SK-N-MC (cell line): ENCODE data around the gene RASSF7.
"Not testable (repeated sequence)": the region's sequence is repeated elsewhere in the genome, so short reads cannot be mapped to it uniquely, and the experiment has no call there.

Source experiments
- DNase-seq: peaks from one replicate; pipeline ENCODE4 v3.0.0-alpha.2; 2011; ENCODE audit warnings: low read depth, low spot score
- H3K27ac ChIP-seq: fragments of 200-600 bp; sonication (generic); 2 replicates; pipeline ENCODE4 v1.5.1; 2016; ENCODE audit warnings: mixed run types
- H3K36me3 ChIP-seq: fragments of 200-600 bp; sonication (generic); 2 replicates; pipeline ENCODE4 v1.6.1; 2017; ENCODE audit warnings: antibody characterized with exemption, low read length, mixed read lengths; ENCODE audit not compliant: insufficient read depth
- H3K4me3 ChIP-seq: fragments of 200-600 bp; sonication (generic); 2 replicates; pipeline ENCODE4 v1.5.1; 2016
- H3K9ac ChIP-seq: fragments of 200-600 bp; sonication (generic); 2 replicates; pipeline ENCODE4 v1.8.0; 2017; ENCODE audit warnings: mixed run types, mixed read lengths; ENCODE audit not compliant: insufficient read length
- H3K9me3 ChIP-seq: fragments of 200-600 bp; sonication (generic); 2 replicates; pipeline ENCODE4 v1.6.1; 2017; ENCODE audit warnings: low read depth, mild to moderate bottlenecking, antibody characterized with exemption, low read length, moderate library complexity, mixed read lengths
- EZH2 ChIP-seq: fragments of 200-600 bp; sonication (generic); IDR thresholded peaks from one replicate; pipeline ENCODE4 v1.6.1; 2017; ENCODE audit warnings: antibody characterized with exemption
- FOXP2 ChIP-seq: optimal IDR thresholded peaks from 2 replicates; pipeline ENCODE3; 2011; ENCODE audit warnings: mild to moderate bottlenecking, moderate library complexity; ENCODE audit not compliant: insufficient read depth; ENCODE audit errors: extremely low read length, control extremely low read depth
- POLR2AphosphoS5 ChIP-seq: IDR thresholded peaks from 2 replicates; pipeline ENCODE4 v1.6.1; 2012; ENCODE audit warnings: mild to moderate bottlenecking, low read depth, low read length, borderline replicate concordance

RASSF7 gene

DNA sequence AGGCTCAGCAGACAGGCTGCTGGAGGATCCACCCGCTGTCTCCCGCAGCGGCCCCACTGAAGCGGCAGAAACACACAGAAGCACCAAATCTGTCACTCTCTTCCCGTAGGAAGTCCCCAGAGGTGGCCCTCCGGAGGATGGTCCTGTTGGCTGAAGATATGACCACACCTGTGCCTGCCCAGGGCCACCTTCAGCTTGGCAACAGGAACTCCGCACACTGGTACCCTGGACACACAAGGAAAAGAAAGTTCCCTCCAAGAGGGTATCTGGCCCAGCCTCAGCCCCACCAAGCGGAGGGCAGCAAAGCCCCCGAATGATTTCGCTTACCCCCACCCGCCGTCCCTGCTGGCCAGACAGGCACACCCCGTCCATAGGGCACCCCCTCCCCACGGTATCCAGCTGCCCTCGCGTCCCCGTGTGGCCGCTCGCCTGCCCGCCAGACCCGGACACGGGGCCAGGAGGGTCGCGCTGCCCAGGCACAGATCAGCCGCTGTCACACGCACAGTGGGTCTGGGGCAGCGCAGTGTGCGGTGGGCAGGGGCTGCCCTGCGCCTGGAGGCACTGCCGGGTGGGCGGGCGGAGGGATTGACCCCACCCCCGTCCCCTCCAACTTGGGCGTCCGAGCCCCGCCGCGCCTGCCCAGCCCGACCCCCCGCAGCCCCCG is 7.0 kb downstream of the RASSF7 start:
- Histone ChIP-seq H3K4me3 (peak overlapping the region; percentile 80), H3K36me3 (no peaks in the 10 kb centered on the region), H3K9ac (peak overlapping the region; percentile 73), H3K27ac (no peak overlapping the region), H3K9me3 (no peaks in the 10 kb centered on the region)
- no peak for DNase-seq
- TF ChIP-seq EZH2 (no peak), FOXP2 (no peak), POLR2AphosphoS5 (no peak)

DNA sequence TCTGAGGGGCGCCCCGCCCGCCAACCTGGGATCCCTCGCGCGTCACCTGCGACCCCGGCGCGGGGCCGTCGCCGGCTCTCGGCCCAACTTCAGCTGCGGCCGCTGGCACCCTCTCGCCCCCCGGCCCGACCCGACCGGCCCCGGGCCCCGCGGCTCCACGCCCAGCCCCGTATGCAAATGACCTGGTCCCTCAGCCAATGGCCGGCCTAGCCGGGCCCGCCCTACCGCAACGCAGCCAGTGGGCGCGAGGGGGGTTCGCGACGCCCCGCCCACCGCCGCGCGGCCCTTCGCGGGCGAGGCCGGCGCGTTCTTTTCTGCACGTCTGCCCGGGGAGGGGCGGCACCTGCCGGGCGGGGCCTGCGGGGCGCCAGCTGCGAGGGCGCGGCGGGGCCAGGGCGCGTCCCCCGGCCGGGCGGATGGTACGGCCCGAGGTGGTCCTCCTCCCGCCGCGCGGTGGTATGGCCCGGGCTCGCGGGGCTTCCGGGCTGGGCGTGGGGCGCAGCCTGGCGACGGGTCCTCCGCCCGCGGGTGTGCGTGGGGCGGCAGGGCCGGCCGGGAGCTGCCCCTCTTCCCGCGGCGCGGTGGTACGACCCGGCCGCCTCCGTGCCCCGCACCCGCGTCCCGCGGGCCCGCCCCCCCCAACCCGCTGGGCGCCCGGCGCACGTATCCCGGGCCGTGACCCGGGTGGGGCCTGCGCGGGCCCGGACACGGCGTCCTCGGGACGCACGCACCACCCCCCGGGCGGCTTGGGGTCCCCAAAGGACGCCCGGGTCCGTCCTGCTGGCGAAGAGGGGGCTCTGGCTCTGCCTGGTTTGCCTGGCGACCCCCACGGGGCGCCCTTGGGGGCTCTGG is 7.8 kb downstream of the RASSF7 start:
- Histone ChIP-seq H3K9me3 (no peaks in the 10 kb centered on the region), H3K9ac (peak overlapping the region; percentile 84), H3K4me3 (peak overlapping the region; percentile 80), H3K27ac (peak overlapping the region; percentile 60; the same call in 1 of the 2 replicates), H3K36me3 (no peaks in the 10 kb centered on the region)
- TF ChIP-seq FOXP2 (no peak), EZH2 (no peak), POLR2AphosphoS5 (no peak)
- DNase-seq, result peak; percentile 26

GRCh38 chr11:569158-569885 is 8.6 kb downstream of the RASSF7 start:
- no peaks in the 10 kb centered on the region for H3K9me3 ChIP-seq
- no peaks in the 10 kb centered on the region for H3K36me3 ChIP-seq
- DNase-seq, result no peak
- peak overlapping the region; percentile 80 for H3K4me3 ChIP-seq
- peak overlapping the region; percentile 84 for H3K9ac ChIP-seq
- TF ChIP-seq FOXP2, result no peak
- no peak for TF ChIP-seq EZH2
- TF ChIP-seq POLR2AphosphoS5, result no peak
- peak overlapping the region; percentile 60; the same call in 1 of the 2 replicates for H3K27ac ChIP-seq

- H3K27ac ChIP-seq, result no peak overlapping the region
- no peaks in the 10 kb centered on the region for H3K9me3 ChIP-seq
- TF ChIP-seq FOXP2, result no peak
- TF ChIP-seq EZH2, result no peak
- TF ChIP-seq POLR2AphosphoS5, result 0 out of 2 replicates have a peak, but pooled peaks have one; percentile 14
- no peaks in the 10 kb centered on the region for H3K36me3 ChIP-seq
- H3K9ac ChIP-seq, result no peak overlapping the region
- H3K4me3 ChIP-seq, result no peak overlapping the region
- DNase-seq, result no peak
Measured at GRCh38 chr11:571802-572185, 11.0 kb downstream of the RASSF7 start.

DNA sequence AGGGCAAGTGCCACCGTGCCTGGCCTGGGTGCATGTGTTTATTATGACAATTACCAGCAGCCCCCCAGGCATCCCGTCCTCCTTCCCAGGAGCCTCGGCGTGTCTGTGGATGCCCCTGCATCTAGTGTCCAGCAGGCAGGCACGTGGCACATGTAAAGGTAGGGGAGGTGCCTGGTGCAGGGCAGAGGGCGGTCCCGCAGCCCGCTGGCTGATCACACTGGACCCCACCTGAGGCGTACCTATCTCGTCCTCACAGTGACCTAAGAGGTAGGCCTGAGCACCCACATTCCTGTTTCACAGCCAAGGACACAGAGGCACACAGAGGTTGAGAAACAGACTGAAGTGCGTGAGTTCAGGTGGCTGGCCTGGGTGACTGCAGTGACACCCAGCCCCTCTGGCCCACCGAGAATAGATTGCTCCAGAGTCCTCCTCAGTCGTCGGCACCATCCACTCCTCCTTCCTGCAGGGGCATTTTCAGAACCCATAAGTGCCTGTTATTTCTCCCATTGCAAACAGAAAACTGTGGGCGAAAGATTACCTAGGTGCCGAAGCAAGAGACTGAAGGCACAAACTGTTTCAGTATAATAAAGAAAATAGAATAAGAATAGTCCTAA is 12.5 kb downstream of the RASSF7 start:
- H3K9ac ChIP-seq, result no peak overlapping the region
- TF ChIP-seq FOXP2 (no peak), POLR2AphosphoS5 (no peak), EZH2 (no peak)

GRCh38 chr11:574031-574570 is 13.3 kb downstream of the RASSF7 start:
- peak overlapping the region; percentile 74 for H3K9ac ChIP-seq
- H3K27ac ChIP-seq, result peak overlapping the region; percentile 91
- H3K36me3 ChIP-seq, H3K9me3 ChIP-seq: not testable (repeated sequence)
- peak; percentile 45 for DNase-seq
- TF ChIP-seq POLR2AphosphoS5, result 0 out of 2 replicates have a peak, but pooled peaks have one; percentile 34
- H3K4me3 ChIP-seq, result peak overlapping the region; percentile 92

More for the DNA sequence above, 12.5 kb downstream of the RASSF7 start:
- Histone ChIP-seq H3K9me3 (no peaks in the 10 kb centered on the region), H3K27ac (peak overlapping the region; percentile 91), H3K36me3 (no peaks in the 10 kb centered on the region; the same call in 1 of the 2 replicates), H3K4me3 (no peak overlapping the region)
- no peak for DNase-seq

- H3K36me3 ChIP-seq, result no peaks in the 10 kb centered on the region; the same call in 1 of the 2 replicates
- TF ChIP-seq EZH2 (no peak), FOXP2 (no peak), POLR2AphosphoS5 (no peak)
- H3K4me3 ChIP-seq, result peak overlapping the region; percentile 92
- peak overlapping the region; percentile 74 for H3K9ac ChIP-seq
- peak overlapping the region; percentile 91; the same call in 1 of the 2 replicates for H3K27ac ChIP-seq
- DNase-seq, result no peak
- H3K9me3 ChIP-seq, result no peaks in the 10 kb centered on the region
Measured at GRCh38 chr11:574632-575312, 14.0 kb downstream of the RASSF7 start.
